Hematopoietic multipotent progenitor cell treated with erythropoietin and hydrocortisone succinate and interleukin-3 and kit ligand, for 6 days (in vitro differentiated cells): Measurements from ENCODE around the gene PRR23E.

Source experiments
- DNase-seq: peaks from one replicate; pipeline ENCODE4 v3.0.0-alpha.2; 2015

Gene PRR23E

GRCh38 chr3:127165694-127166485 is 27.0 kb upstream of the PRR23E start:
- DNase-seq, result no peak

GRCh38 chr3:127166501-127167065 is 26.3 kb upstream of the PRR23E start:
- DNase-seq, result no peak

GRCh38 chr3:127167315-127168043 is 25.5 kb upstream of the PRR23E start:
- DNase-seq, result no peak

GRCh38 chr3:127168271-127168670 is 24.7 kb upstream of the PRR23E start:
- no peak for DNase-seq

- no peak for DNase-seq
Observed at GRCh38 chr3:127170814-127171213, 22.1 kb upstream of the PRR23E start.

GRCh38 chr3:127171320-127171719 is 21.6 kb upstream of the PRR23E start:
- no peak for DNase-seq

GRCh38 chr3:127171721-127172120 is 21.2 kb upstream of the PRR23E start:
- no peak for DNase-seq

- no peak for DNase-seq
Observed at GRCh38 chr3:127172211-127172610, 20.7 kb upstream of the PRR23E start.

- DNase-seq, result no peak
Observed at GRCh38 chr3:127172781-127173515, 20.0 kb upstream of the PRR23E start.

GRCh38 chr3:127173516-127174166 is 19.3 kb upstream of the PRR23E start:
- no peak for DNase-seq

- no peak for DNase-seq
Observed at GRCh38 chr3:127174284-127174683, 18.6 kb upstream of the PRR23E start.

GRCh38 chr3:127174715-127175140 is 18.2 kb upstream of the PRR23E start:
- no peak for DNase-seq

GRCh38 chr3:127175272-127175671 is 17.7 kb upstream of the PRR23E start:
- no peak for DNase-seq

- no peak for DNase-seq
Observed at GRCh38 chr3:127177226-127177625, 15.7 kb upstream of the PRR23E start.

GRCh38 chr3:127180859-127181258 is 12.1 kb upstream of the PRR23E start:
- no peak for DNase-seq

- DNase-seq, result no peak
Observed at GRCh38 chr3:127182431-127182830, 10.5 kb upstream of the PRR23E start.

- DNase-seq, result no peak
Observed at GRCh38 chr3:127182848-127183714, 9.8 kb upstream of the PRR23E start.

- no peak for DNase-seq
Observed at GRCh38 chr3:127183931-127184869, 8.7 kb upstream of the PRR23E start.

- no peak for DNase-seq
Observed at GRCh38 chr3:127184870-127185216, 8.1 kb upstream of the PRR23E start.

GRCh38 chr3:127185268-127185667 is 7.7 kb upstream of the PRR23E start:
- no peak for DNase-seq
